ENCODE data around the gene PHETA2. TPM values are rescaled to one million over a fixed set of nuclear protein-coding genes. Genes with fewer than 3 reads are reported as not detected.

Gene PHETA2
- total RNA-seq, 4 donors from 2014 or later = 7.5 to 15.4 (median 12.9) TPM

DNA sequence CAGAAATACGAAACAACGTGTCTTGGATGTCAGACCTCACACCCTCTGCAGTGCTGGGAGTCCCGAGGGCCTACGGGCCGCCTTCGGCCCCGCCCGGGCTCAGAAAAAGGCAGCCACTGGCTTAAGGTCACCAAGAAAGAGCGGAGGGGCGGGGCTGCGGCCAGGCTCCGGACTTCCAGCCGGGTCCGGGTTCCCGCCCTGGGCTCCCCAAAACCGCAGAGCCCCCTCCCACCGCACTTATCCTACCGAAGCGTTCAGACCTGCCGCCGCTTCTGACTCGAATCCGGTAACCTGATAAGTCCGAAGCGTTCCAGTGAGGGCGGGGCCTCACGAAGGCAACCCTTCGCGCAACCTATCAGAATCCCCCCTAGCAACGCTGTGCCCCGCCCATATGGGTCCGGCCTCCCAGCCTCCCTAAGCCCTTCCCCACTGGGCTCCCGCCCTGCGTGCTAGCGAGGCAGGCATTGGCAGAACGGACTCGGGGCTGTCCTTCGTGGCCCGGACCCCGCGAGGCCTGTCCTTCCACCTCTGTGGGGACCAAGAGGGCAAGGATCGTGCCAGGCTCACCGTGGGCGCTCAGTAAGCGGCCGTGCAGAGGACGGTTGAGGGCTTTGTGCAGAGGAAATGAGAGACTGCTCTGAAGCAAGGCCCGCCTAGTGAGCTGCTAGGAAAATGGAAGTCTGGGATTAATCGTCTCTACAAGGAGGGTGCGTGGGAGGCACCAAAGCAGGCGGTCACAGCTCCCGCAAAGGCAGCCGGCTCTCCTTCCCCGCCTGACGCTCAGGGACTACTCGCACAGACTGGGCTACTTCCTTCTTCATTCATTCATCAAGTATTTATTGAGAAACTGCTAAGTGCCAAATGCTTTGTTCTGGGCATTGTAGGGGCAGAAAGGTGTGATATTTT is 3.3 kb upstream of the PHETA2 start, which contains the start of gene NAGA:
Gene NAGA (minus strand): TSS at position 296 of the 906 bp plus-strand sequence. CDS start 515 bp downstream, outside the sequence.
- TF ChIP-seq, protein P1, sequence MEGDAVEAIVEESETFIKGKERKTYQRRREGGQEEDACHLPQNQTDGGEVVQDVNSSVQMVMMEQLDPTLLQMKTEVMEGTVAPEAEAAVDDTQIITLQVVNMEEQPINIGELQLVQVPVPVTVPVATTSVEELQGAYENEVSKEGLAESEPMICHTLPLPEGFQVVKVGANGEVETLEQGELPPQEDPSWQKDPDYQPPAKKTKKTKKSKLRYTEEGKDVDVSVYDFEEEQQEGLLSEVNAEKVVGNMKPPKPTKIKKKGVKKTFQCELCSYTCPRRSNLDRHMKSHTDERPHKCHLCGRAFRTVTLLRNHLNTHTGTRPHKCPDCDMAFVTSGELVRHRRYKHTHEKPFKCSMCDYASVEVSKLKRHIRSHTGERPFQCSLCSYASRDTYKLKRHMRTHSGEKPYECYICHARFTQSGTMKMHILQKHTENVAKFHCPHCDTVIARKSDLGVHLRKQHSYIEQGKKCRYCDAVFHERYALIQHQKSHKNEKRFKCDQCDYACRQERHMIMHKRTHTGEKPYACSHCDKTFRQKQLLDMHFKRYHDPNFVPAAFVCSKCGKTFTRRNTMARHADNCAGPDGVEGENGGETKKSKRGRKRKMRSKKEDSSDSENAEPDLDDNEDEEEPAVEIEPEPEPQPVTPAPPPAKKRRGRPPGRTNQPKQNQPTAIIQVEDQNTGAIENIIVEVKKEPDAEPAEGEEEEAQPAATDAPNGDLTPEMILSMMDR (IDR thresholded peaks at IDR 0.05; ENCODE audit: low read depth) = no peak

DNA sequence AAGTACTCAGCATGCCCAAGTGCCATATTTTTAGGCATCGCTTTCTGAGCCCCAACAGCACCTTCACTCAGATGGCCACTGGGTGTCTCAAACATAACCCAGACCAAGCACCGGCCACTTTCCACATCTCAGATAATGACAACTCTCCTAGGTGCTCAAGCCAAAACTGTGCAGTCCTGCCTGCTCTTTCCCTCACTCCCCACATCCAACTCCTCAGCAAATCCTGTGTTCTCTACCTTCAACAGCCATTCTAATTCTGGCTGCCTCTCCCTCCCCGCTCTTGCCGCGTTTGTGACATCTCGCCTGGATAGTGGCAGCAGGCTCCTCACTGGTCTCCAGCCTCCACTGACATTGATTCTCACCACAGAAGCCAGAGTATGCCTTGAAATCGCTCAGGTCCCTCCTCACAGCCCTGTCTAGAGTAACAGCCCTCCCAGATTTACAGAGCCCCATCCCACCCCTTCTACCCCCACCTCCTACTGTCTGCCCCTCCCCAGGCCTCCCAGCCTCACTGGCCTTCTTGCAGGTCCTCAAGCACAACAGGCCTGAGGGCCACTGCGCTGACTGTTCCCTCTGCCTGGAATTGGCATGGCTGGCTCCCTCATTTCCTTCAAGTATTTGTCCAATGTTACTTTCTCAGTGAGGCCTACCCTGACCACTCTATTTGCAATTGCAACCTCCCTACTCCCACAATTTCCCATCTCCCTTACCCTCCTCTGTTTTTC is 1.3 kb upstream of the PHETA2 start:
- TF ChIP-seq, protein P1 (IDR thresholded peaks at IDR 0.05; ENCODE audit: low read depth) = no peak

DNA sequence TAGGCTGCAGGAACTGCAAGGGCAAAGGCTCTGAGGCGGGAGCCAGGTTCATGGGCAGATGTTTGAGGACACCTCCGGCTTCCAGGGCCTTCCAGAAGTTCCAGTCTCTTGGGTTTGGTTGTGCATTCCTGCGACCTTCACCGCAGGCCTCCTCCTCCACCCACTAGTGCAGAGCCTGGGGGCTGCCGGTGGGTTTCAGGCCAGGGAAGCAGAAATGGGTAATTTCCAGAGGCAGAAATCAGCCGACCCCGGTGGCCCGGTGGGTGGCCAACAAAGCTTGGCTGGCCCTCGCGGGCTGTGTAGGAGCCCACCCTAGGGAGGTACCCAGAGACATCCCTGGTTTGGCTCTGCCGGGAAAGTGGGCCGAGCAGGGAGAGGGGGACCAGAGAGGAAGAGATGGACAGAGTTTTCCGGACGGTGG is 417 bp upstream of the PHETA2 start:
- TF ChIP-seq, protein P1 (IDR thresholded peaks at IDR 0.05; ENCODE audit: low read depth) = no peak

DNA sequence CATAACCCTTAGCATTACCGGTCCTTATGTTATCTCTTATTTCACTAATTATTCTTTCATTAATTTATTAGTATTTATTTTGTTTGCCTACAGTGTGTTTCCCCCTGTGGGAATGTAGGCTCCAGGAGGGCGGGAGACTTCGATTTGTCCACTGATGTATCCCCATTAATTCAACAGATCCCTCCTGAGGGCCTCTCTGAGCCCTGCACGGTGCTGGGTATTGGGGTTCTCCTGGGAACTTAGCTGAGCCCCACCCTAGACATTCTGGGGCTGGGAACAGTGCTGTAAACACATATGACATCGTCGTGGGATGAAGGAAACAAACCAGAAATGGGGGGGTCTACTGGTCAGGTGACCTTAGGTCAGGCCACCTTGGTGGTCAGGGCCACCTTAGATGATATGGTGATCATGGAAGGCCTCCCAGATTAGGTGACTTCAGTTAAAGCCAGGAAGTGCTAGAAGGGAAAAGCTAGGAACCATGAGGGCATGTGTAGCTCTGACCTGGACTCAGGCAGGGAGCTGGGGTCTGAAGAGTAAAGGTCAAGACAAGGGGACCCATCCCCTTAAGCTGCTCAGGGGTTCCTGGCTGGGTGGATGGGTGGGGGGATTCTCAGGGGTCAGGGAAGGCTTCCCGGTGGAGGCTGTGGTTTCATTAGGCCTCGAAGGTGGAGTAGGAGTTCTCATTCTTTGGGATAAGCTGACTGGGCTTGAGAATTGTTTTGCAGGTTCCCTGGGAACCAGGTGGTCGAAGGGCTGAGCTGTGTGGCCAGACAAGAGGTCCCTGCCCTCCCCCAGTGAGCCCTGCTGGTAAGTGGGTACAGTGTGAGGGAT is 1.0 kb downstream of the PHETA2 start:
- TF ChIP-seq, protein P1 (IDR thresholded peaks at IDR 0.05; ENCODE audit: low read depth) = no peak

DNA sequence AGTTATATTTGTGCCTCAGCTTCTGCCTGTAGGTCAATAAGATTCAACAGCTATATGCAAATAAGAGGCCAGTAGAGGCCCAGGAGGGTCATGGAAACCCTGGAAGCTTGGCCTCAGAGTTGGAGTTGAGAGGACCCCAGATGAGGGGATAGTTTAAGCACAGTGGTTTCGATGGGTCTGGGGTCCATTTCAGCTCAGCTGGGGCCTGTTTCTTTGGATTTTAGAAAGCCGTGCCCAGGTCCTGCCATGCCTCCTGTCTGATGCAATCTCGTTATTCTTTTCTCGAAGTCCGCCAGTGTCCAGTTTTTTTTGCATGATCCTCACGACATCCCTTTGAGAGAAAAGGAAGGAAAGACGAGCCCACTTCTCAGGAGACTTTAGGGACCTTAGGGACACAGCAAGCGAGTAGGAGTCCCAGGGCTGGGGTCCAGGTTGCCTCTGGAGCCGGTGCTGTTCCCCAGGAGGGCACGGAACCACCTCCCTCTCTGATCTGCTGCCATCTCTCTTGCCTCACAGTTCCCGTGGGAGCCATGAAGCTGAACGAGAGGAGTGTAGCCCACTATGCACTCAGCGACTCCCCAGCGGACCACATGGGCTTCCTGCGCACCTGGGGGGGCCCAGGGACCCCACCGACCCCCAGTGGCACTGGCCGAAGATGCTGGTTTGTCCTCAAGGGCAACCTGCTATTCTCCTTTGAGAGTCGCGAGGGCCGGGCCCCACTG is 2.9 kb downstream of the PHETA2 start:
- TF ChIP-seq, protein P1 (IDR thresholded peaks at IDR 0.05; ENCODE audit: low read depth) = no peak

DNA sequence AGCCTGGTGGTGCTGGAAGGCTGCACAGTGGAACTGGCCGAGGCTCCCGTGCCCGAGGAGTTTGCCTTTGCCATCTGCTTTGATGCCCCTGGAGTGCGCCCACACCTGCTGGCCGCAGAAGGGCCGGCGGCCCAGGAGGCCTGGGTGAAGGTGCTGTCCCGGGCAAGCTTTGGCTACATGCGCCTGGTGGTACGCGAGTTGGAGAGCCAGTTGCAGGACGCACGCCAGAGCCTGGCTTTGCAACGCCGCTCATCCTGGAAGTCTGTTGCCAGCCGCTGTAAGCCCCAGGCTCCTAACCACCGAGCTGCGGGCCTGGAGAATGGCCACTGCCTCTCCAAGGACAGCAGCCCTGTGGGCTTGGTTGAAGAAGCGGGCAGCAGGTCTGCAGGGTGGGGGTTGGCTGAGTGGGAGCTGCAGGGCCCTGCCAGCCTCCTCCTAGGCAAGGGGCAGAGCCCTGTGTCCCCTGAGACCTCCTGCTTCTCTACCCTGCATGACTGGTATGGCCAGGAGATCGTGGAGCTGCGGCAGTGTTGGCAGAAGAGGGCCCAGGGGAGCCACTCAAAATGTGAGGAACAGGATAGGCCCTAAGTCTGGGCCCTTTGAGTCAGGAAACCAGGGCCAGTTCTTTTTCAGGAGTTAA is 3.6 kb downstream of the PHETA2 start:
- TF ChIP-seq, protein P1 (IDR thresholded peaks at IDR 0.05; ENCODE audit: low read depth) = no peak

Data from subcutaneous adipose tissue (tissue), 4 donors.